ENCODE results near the gene ZNF221. TPM values are rescaled to one million over a fixed set of nuclear protein-coding genes. Genes with fewer than 3 reads are reported as not detected.
A peak's percentile ranks its signal among the peaks of the same experiment; 100 is the strongest.

Gene ZNF221
- total RNA-seq, 1 experiment from 2014 or later = 8.3 TPM

GRCh38 chr19:43913383-43913782 lies 37.6 kb upstream of the ZNF221 start:
- no peaks in the 10 kb centered on the region for H3K4me1 Mint-ChIP-seq (ENCODE audit: low read depth, unreplicated experiment)
- H3K4me3 Mint-ChIP-seq (ENCODE audit: low read depth, unreplicated experiment) = no peak overlapping the region
- H3K9me3 Mint-ChIP-seq (ENCODE audit: low read depth, unreplicated experiment) = peaks cover 31% of the 10 kb centered on the region
- CTCF ChIA-PET = no interaction called here
- peaks cover 40% of the 10 kb centered on the region for H3K36me3 Mint-ChIP-seq (ENCODE audit: insufficient read depth, unreplicated experiment)
- no peak for DNase-seq
- H3K27ac Mint-ChIP-seq (ENCODE audit: unreplicated experiment) = no peak overlapping the region
- H3K27me3 Mint-ChIP-seq (ENCODE audit: unreplicated experiment) = no peaks in the 10 kb centered on the region
- intact Hi-C loops (cut with micrococcal nuclease; ENCODE audit: unreplicated experiment) = no loop called here
- TF ChIP-seq, protein P1, sequence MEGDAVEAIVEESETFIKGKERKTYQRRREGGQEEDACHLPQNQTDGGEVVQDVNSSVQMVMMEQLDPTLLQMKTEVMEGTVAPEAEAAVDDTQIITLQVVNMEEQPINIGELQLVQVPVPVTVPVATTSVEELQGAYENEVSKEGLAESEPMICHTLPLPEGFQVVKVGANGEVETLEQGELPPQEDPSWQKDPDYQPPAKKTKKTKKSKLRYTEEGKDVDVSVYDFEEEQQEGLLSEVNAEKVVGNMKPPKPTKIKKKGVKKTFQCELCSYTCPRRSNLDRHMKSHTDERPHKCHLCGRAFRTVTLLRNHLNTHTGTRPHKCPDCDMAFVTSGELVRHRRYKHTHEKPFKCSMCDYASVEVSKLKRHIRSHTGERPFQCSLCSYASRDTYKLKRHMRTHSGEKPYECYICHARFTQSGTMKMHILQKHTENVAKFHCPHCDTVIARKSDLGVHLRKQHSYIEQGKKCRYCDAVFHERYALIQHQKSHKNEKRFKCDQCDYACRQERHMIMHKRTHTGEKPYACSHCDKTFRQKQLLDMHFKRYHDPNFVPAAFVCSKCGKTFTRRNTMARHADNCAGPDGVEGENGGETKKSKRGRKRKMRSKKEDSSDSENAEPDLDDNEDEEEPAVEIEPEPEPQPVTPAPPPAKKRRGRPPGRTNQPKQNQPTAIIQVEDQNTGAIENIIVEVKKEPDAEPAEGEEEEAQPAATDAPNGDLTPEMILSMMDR (IDR thresholded peaks at IDR 0.05; ENCODE audit: unreplicated experiment) = no peak
- no TSS peak for BruUV-seq (replicated peaks)

DNA sequence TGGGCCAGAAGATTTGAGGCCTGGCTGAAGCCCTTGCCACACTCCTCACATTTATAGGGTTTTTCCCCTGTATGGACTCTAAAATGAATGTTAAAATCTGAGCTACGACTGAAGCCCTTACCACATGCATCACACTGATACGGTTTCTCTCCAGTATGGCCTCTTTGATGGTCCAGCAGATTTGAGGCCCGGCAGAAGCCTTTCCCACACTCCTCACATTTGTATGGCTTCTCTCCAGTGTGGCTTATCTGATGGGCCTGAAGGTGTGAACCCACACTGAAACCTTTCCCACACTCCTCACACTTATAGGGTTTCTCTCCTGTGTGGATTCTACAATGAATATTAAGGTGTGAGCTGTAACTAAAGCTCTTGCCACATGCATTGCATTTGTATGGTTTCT lies 37.0 kb upstream of the ZNF221 start:
- intact Hi-C loops (cut with micrococcal nuclease; ENCODE audit: unreplicated experiment) = no loop called here
- TF ChIP-seq, protein P1 (IDR thresholded peaks at IDR 0.05; ENCODE audit: unreplicated experiment) = no peak
- CTCF ChIA-PET = no interaction called here

DNA sequence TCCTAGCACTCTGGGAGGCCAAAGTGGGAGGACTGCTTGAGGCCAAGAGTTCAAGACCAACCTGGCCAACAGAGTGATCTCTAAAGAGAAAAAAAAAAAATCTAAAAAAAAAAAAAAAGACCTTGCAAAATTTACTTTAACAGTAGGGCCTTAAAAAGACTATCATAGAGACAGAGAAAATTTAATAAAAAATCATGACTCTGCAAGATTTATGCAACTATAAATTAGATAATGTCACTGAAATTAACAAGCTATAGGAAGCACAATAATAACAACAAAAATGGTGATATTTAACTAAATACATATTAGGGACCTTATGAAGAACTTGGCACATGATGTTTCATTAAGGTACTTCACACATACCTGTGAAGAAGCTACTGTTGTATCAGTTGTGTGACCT lies 27.2 kb upstream of the ZNF221 start:
- no peaks in the 10 kb centered on the region for H3K27me3 Mint-ChIP-seq (ENCODE audit: unreplicated experiment)
- peaks cover 21% of the 10 kb centered on the region for H3K36me3 Mint-ChIP-seq (ENCODE audit: insufficient read depth, unreplicated experiment)
- H3K27ac Mint-ChIP-seq (ENCODE audit: unreplicated experiment) = no peak overlapping the region
- peaks cover 2% of the 10 kb centered on the region for H3K9me3 Mint-ChIP-seq (ENCODE audit: low read depth, unreplicated experiment)
- no peak overlapping the region for H3K4me3 Mint-ChIP-seq (ENCODE audit: low read depth, unreplicated experiment)
- CTCF ChIA-PET = no interaction called here
- BruUV-seq (replicated peaks) = no TSS peak
- intact Hi-C loops (cut with micrococcal nuclease; ENCODE audit: unreplicated experiment) = no loop called here
- TF ChIP-seq, protein P1 (IDR thresholded peaks at IDR 0.05; ENCODE audit: unreplicated experiment) = no peak
- no peaks in the 10 kb centered on the region for H3K4me1 Mint-ChIP-seq (ENCODE audit: low read depth, unreplicated experiment)
- no peak for DNase-seq

More for the DNA sequence above, 37.0 kb upstream of the ZNF221 start:
- Mint-ChIP-seq H3K27ac (ENCODE audit: unreplicated experiment) (peak overlapping the region; percentile 81), H3K27me3 (ENCODE audit: unreplicated experiment) (no peaks in the 10 kb centered on the region), H3K4me1 (ENCODE audit: low read depth, unreplicated experiment) (no peaks in the 10 kb centered on the region), H3K9me3 (ENCODE audit: low read depth, unreplicated experiment) (peaks cover 29% of the 10 kb centered on the region), H3K36me3 (ENCODE audit: insufficient read depth, unreplicated experiment) (peaks cover 44% of the 10 kb centered on the region), H3K4me3 (ENCODE audit: low read depth, unreplicated experiment) (no peak overlapping the region)
- no peak for DNase-seq
- no TSS peak for BruUV-seq (replicated peaks)

GRCh38 chr19:43928820-43929219 lies 22.2 kb upstream of the ZNF221 start:
- Mint-ChIP-seq H3K4me3 (ENCODE audit: low read depth, unreplicated experiment) (no peak overlapping the region), H3K36me3 (ENCODE audit: insufficient read depth, unreplicated experiment) (peaks cover 9% of the 10 kb centered on the region), H3K9me3 (ENCODE audit: low read depth, unreplicated experiment) (peaks cover 5% of the 10 kb centered on the region), H3K27ac (ENCODE audit: unreplicated experiment) (no peak overlapping the region), H3K27me3 (ENCODE audit: unreplicated experiment) (no peaks in the 10 kb centered on the region), H3K4me1 (ENCODE audit: low read depth, unreplicated experiment) (peaks cover 3% of the 10 kb centered on the region)
- no TSS peak for BruUV-seq (replicated peaks)
- CTCF ChIA-PET = no interaction called here
- intact Hi-C loops (cut with micrococcal nuclease; ENCODE audit: unreplicated experiment) = no loop called here
- DNase-seq = no peak
- TF ChIP-seq, protein P1 (IDR thresholded peaks at IDR 0.05; ENCODE audit: unreplicated experiment) = no peak

All from Calu3 (cell line).